Measurements from ENCODE around the gene TBC1D22B. TPM values are rescaled to one million over a fixed set of nuclear protein-coding genes. Genes with fewer than 3 reads are reported as not detected.

The TBC1D22B gene
- total and polyA plus RNA-seq, 9 of the 15 experiments (the other 6 are each of a cell fraction or from before 2014, with no cell fraction given), result 4.8 to 24.2 (median 13.5) TPM

GRCh38 chr6:37375376-37375775, 117.8 kb downstream of the TBC1D22B start (continued):
- TF ChIP-seq, protein P1, sequence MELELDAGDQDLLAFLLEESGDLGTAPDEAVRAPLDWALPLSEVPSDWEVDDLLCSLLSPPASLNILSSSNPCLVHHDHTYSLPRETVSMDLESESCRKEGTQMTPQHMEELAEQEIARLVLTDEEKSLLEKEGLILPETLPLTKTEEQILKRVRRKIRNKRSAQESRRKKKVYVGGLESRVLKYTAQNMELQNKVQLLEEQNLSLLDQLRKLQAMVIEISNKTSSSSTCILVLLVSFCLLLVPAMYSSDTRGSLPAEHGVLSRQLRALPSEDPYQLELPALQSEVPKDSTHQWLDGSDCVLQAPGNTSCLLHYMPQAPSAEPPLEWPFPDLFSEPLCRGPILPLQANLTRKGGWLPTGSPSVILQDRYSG (tag; conservative IDR thresholded peaks at IDR 0.05; ENCODE audit: low read depth), result no peak
- TF ChIP-seq RCOR1 (IDR thresholded peaks at IDR 0.05; ENCODE audit: borderline replicate concordance in 1 of 2, low read depth in 2 of 2, low read length in 2 of 2) (no peak), ZNF408 (CRISPR knock-in tag; IDR thresholded peaks at IDR 0.05; ENCODE audit: low read depth) (no peak), YBX1 (IDR thresholded peaks at IDR 0.05) (no peak), ZNF324 (CRISPR knock-in tag; IDR thresholded peaks at IDR 0.05) (no peak), ZFP36 (IDR thresholded peaks at IDR 0.05; ENCODE audit: low read depth, low read length, partially characterized antibody) (no peak), GATA2 (CRISPR knock-in tag; IDR thresholded peaks at IDR 0.05) (no peak), CHAMP1 (IDR thresholded peaks at IDR 0.05) (no peak)
